SK-N-SH treated with all-trans-retinoic acid at 6 μM for 48 hours (cell line): Measurements from ENCODE around the gene TANC1.

Experiments
- ATAC-seq: fragments of 200-7000 bp; cut with Tn5 transposase; 3 replicates; pipeline ENCODE4 v1.9.1; 2020; ENCODE audit warnings: mild to moderate bottlenecking, moderate library complexity
- ARNTL ChIP-seq: fragments of 450-650 bp; formaldehyde crosslinking; IDR thresholded peaks from 2 replicates; pipeline ENCODE4 v1.5.0; 2020; ENCODE audit warnings: low read depth, mild to moderate bottlenecking, moderate library complexity, borderline replicate concordance
- BACH2 ChIP-seq: fragments of 250-450 bp; sonication (Bioruptor Pico); IDR thresholded peaks from 2 replicates; pipeline ENCODE4 v1.9.0; 2021; ENCODE audit warnings: mild to moderate bottlenecking, borderline replicate concordance
- CREB5 ChIP-seq: fragments of 250-450 bp; sonication (Bioruptor Pico); IDR thresholded peaks from 2 replicates; pipeline ENCODE4 v1.5.1; 2020; ENCODE audit warnings: low read depth, mild to moderate bottlenecking, moderate library complexity
- CSDC2 ChIP-seq: fragments of 250-450 bp; sonication (Bioruptor Pico); IDR thresholded peaks from 2 replicates; pipeline ENCODE4 v1.5.0; 2020; ENCODE audit warnings: mild to moderate bottlenecking, moderate library complexity
- ESRRG ChIP-seq: fragments of 250-450 bp; sonication (Bioruptor Pico); IDR thresholded peaks from 2 replicates; pipeline ENCODE4 v1.6.1; 2021; ENCODE audit warnings: mild to moderate bottlenecking
- ISL1 ChIP-seq: fragments of 250-450 bp; sonication (Bioruptor Pico); IDR thresholded peaks from 2 replicates; pipeline ENCODE4 v2.1.2; 2022; ENCODE audit warnings: mild to moderate bottlenecking, moderate library complexity
- OSR1 ChIP-seq: fragments of 250-450 bp; sonication (Bioruptor Pico); IDR thresholded peaks from 2 replicates; pipeline ENCODE4 v1.8.0; 2022; ENCODE audit warnings: moderate library complexity, mild to moderate bottlenecking, inconsistent platforms
- PPARA ChIP-seq: fragments of 250-450 bp; sonication (Bioruptor Pico); IDR thresholded peaks from 2 replicates; pipeline ENCODE4 v1.5.0; 2020; ENCODE audit warnings: mild to moderate bottlenecking, borderline replicate concordance
- RARB ChIP-seq: fragments of 250-450 bp; sonication (Bioruptor Pico); IDR thresholded peaks from 2 replicates; pipeline ENCODE4 v1.8.0; 2021; ENCODE audit warnings: mild to moderate bottlenecking, moderate library complexity
- SNAI2 ChIP-seq: fragments of 250-450 bp; sonication (Bioruptor Pico); IDR thresholded peaks from 2 replicates; pipeline ENCODE4 v1.5.0; 2020; ENCODE audit warnings: mild to moderate bottlenecking, moderate library complexity
- TCF4 ChIP-seq: fragments of 250-450 bp; sonication (Bioruptor Pico); IDR thresholded peaks from 2 replicates; pipeline ENCODE4 v1.8.0; 2021; ENCODE audit warnings: mild to moderate bottlenecking, moderate library complexity, borderline replicate concordance
- TOX ChIP-seq: fragments of 250-450 bp; sonication (Bioruptor Pico); IDR thresholded peaks from 2 replicates; pipeline ENCODE4 v1.8.0; 2021; ENCODE audit warnings: mild to moderate bottlenecking, moderate library complexity, borderline replicate concordance
- ZFP3 ChIP-seq: fragments of 250-450 bp; sonication (Bioruptor Pico); IDR thresholded peaks from 2 replicates; pipeline ENCODE4 v1.5.0; 2020; ENCODE audit warnings: mild to moderate bottlenecking, moderate library complexity
- ZFP30 ChIP-seq: fragments of 450-650 bp; formaldehyde crosslinking; IDR thresholded peaks from 2 replicates; pipeline ENCODE4 v1.5.0; 2022; ENCODE audit warnings: mild to moderate bottlenecking, moderate library complexity
- ZNF70 ChIP-seq: fragments of 450-650 bp; formaldehyde crosslinking; IDR thresholded peaks from 2 replicates; pipeline ENCODE4 v1.5.0; 2020; ENCODE audit warnings: mild to moderate bottlenecking, moderate library complexity
- ZNF8 ChIP-seq: fragments of 450-650 bp; formaldehyde crosslinking; IDR thresholded peaks from 2 replicates; pipeline ENCODE4 v1.5.0; 2020; ENCODE audit warnings: mild to moderate bottlenecking, moderate library complexity
- TF ChIP-seq, protein P1 (sequence below): fragments of 250-450 bp; sonication (Bioruptor Pico); IDR thresholded peaks from 2 replicates; pipeline ENCODE4 v1.8.0; 2021; ENCODE audit warnings: low read depth, mild to moderate bottlenecking, moderate library complexity, borderline replicate concordance
- TF ChIP-seq, protein P2 (sequence below): fragments of 250-450 bp; sonication (Bioruptor Pico); IDR thresholded peaks from 2 replicates; pipeline ENCODE4 v1.5.1; 2021; ENCODE audit warnings: mild to moderate bottlenecking, moderate library complexity

TANC1 gene

DNA sequence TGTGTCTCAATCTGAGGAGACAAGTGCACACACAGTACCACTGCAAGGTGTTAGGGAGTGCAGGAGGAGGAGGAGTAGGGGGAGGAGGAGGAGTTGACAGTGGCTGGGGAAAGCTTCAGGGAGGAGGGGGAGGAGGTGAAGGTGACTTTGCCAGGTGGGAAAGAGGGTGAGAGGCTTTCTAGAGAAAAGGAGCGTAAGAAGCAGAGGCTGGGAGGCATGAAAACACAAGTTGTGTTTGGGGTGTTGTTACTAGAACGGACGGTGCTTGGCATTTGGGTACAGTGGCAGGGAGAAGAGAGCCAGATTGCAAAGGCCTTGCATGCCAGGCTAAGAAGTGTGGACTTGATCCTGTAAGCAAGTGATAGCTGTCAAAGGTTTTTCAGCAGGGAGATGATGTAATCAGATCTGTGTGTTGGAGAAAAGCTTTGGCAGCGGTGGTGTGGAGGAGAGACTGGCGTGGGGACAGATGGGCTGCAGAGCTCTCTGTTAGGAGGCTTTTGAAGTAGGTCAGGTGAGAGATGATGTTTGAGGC is 16.2 kb downstream of the TANC1 start:
- TF ChIP-seq, protein P1, sequence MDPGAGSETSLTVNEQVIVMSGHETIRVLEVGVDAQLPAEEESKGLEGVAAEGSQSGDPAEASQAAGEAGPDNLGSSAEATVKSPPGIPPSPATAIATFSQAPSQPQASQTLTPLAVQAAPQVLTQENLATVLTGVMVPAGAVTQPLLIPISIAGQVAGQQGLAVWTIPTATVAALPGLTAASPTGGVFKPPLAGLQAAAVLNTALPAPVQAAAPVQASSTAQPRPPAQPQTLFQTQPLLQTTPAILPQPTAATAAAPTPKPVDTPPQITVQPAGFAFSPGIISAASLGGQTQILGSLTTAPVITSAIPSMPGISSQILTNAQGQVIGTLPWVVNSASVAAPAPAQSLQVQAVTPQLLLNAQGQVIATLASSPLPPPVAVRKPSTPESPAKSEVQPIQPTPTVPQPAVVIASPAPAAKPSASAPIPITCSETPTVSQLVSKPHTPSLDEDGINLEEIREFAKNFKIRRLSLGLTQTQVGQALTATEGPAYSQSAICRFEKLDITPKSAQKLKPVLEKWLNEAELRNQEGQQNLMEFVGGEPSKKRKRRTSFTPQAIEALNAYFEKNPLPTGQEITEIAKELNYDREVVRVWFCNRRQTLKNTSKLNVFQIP (CRISPR knock-in tag) = no peak
- TF ChIP-seq CSDC2 (no peak), OSR1 (CRISPR knock-in tag) (no peak), ESRRG (CRISPR knock-in tag) (no peak), TCF4 (no peak), ISL1 (no peak), ZFP30 (CRISPR knock-in tag) (no peak), TOX (CRISPR knock-in tag) (no peak), PPARA (CRISPR knock-in tag) (no peak), ZNF70 (CRISPR knock-in tag) (no peak), BACH2 (CRISPR knock-in tag) (no peak), SNAI2 (CRISPR knock-in tag) (no peak), CREB5 (CRISPR knock-in tag) (no peak), ZNF8 (CRISPR knock-in tag) (no peak)
- TF ChIP-seq, protein P2, sequence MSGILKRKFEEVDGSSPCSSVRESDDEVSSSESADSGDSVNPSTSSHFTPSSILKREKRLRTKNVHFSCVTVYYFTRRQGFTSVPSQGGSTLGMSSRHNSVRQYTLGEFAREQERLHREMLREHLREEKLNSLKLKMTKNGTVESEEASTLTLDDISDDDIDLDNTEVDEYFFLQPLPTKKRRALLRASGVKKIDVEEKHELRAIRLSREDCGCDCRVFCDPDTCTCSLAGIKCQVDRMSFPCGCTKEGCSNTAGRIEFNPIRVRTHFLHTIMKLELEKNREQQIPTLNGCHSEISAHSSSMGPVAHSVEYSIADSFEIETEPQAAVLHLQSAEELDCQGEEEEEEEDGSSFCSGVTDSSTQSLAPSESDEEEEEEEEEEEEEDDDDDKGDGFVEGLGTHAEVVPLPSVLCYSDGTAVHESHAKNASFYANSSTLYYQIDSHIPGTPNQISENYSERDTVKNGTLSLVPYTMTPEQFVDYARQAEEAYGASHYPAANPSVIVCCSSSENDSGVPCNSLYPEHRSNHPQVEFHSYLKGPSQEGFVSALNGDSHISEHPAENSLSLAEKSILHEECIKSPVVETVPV = no peak
- peak; percentile 21; the same call in 2 of the 3 replicates for ATAC-seq

GRCh38 chr2:158988501-158988900 is 20.1 kb downstream of the TANC1 start:
- no peak for ATAC-seq
- TF ChIP-seq, protein P1 (CRISPR knock-in tag) = no peak
- TF ChIP-seq ARNTL (CRISPR knock-in tag) = no peak

DNA sequence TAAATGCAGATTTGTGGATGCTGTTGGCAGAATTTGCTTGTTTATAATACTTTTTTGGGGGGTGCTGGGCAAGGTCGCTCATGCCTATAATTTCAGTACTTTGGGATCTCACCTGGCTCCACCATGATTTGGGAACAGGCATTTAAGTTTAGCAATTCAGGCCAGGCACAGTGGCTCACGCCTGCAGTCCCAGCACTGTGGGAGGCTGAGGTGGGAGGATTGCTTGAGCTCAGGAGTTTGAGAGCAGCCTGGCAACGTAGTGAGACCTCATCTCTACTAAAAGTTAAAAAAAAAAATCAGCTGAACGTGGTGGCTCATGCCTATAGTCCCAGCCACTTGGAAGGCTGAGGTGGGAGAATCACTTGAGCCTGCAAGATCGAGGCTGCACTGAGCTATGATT is 20.7 kb downstream of the TANC1 start:
- no peak for TF ChIP-seq OSR1 (CRISPR knock-in tag)
- no peak for TF ChIP-seq SNAI2 (CRISPR knock-in tag)
- TF ChIP-seq CSDC2 = no peak
- TF ChIP-seq PPARA (CRISPR knock-in tag) = no peak
- no peak for TF ChIP-seq CREB5 (CRISPR knock-in tag)
- TF ChIP-seq, protein P2 = no peak
- TF ChIP-seq TOX (CRISPR knock-in tag) = no peak
- no peak for TF ChIP-seq RARB
- no peak for TF ChIP-seq ZNF70 (CRISPR knock-in tag)
- no peak for TF ChIP-seq ARNTL (CRISPR knock-in tag)
- no peak for TF ChIP-seq TCF4
- no peak for TF ChIP-seq ISL1
- TF ChIP-seq, protein P1 (CRISPR knock-in tag) = no peak
- no peak for TF ChIP-seq ZNF8 (CRISPR knock-in tag)
- no peak for TF ChIP-seq ZFP3
- TF ChIP-seq, all 23 proteins: peak for 0
- ATAC-seq = peak; percentile 15; the same call in 1 of the 3 replicates
